Stimulated activated CD4-positive, alpha-beta T cell treated with anti-CD3 and anti-CD28 coated beads, Interleukin-15, amount 100 ng/mL, for 1 hour (primary cell): ENCODE results near the gene OIP5.
"Not testable (repeated sequence)": the region's sequence is repeated elsewhere in the genome, so short reads cannot be mapped to it uniquely, and the experiment has no call there.

Experiments used
- DNase-seq, 2 donors: peaks; one replicate each; pipeline ENCODE4 v3.0.0-alpha.2; 2020; ENCODE audit warnings: low read depth in 1 of 2, low spot score in 1 of 2

The OIP5 gene

DNA sequence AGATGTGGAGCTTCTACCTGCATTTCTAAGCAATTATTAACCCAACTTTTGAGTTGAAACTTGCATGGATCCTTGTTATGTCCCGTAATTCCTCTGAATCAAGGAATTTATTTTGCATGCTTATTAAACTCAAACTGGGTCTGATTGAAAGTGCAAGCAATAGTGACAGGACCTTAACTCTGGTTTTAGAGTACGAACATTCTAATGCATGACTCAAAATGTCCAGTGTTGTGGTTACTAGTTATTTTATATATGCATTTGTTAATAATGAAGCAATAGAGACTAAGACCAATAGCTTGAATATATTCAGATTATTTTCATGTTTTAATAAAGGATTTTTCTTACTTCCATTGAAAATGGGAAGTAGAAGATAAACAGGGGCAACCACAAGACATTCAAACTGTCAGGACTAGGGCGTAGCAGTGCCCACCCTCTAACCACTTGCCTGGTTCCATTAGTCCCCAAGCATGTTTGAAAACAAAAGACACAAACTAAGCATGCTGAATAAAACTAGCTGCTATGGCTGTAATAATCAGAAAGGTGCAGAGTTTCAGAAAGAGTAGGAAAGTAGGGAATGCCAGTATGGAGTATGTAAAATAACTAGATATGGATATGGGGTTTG is 28.1 kb downstream of the OIP5 start:
- DNase-seq, result no peak

DNA sequence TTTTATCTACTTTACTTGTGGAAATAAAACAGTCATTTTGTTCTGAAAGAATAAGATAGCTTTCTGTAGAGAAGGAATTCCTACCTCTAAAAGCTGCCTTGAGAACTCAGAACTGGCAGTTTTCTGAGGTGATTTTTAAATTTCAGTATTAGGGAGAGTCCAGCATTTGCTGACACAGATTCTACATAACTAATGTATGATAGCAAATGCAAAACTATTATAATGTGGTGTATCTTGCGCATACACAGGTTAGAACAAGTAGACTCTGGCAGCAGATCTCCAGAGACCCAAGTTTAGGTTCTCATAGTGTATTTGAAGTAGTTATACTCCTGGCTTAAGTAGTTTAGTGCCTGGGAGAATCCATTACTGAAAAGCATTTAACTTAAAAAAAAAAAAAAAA is 30.8 kb downstream of the OIP5 start:
- no peak for DNase-seq

DNA sequence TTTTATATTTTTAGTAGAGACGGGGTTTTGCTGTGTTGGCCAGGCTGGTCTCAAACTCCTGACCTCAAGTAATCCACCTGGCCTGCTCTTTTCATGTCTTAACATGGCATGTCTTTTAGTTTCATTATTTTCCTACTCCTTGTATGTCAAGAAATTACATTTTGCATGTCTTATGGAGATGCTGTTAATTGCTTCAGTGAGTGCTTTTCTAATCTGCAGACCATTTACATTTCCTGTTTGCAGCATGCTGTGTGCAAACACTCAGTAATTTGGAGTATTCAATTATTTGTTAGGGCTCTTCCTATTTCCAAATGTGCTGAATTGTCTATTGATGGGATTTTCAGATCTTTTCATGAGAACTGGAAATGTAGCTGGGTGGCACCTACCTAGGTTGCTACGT is 31.3 kb downstream of the OIP5 start:
- DNase-seq, result not testable (repeated sequence)

DNA sequence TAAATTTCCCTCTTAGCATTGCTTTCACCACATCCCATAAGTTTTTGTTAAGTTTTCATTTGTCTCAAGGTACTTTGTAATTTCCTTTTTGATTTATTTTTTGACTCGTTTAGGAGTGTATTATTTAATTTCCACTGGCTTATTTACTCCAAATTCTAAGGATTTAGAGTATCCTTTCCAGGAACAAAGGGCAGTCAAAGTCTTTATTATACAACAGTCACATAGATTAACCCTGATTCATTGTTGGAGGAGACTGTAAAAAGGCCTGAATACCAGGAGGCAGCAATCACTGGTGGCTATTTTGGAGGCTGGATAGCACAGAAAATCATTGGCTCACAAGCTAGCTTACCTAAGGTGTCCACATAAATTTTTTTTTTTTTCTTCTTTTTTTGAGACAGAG is 39.9 kb downstream of the OIP5 start:
- no peak for DNase-seq

DNA sequence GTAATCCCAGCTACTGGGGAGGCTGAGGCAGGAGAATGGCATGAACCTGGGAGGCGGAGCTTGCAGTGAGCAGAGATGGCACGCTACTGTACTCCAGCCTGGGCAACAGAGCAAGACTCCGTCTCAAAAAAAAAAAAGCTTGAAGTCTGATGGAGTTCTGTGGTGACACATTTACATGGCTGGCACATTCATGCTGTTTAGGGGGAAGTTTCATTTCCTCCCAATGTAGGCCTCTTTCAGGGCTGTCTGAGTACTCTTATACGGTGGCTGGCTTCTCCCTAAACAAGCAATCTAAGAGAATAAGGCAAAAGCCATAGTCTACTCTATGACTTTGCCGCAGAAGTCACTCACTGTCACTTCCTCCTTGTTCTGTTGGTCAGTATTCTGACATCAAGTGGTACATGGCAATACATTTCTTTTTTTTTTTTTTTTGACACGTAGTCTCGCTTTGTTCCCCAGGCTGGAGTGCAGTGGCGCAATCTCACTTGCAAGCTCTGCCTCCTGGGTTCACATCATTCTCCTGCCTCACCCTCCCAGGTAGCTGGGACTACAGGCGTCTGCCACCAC is 41.2 kb downstream of the OIP5 start:
- DNase-seq, result no peak

DNA sequence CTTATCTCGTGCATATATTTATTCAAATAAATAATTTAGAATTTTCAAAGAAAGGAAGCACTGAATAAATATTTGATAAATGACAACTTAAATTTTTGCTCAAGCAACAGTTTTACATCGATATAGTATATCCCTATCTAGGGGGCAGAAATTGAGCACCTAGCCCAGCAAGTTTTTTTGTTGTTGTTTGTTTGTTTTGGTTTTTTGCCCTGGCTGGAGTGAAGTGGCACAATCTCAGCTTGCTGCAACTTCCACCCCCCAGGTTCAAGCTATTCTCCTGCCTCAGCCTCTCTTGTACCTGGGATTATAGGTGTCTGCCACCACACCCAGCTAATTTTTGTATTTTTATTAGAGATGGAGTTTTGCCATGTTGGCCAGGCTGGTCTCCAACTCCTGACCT is 42.4 kb downstream of the OIP5 start:
- no peak for DNase-seq

DNA sequence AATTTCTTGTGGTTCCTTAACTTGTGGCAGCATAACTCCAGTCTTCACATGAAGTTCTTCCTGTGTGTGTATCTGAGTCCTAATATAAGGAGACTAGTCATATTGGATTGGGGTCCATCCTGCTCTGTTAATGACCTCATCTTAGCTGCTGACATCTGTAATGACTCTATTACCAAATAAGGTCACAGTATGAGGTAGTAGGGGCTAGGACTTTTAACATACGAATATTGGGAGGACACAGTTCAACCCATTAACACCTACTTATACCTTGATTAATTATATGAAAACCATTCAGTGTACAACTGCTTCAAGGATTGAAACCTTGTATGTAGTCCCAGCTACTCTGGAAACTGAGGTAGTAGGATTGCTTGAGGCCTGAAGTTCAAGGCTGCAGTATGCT is 43.9 kb downstream of the OIP5 start:
- DNase-seq, result no peak

DNA sequence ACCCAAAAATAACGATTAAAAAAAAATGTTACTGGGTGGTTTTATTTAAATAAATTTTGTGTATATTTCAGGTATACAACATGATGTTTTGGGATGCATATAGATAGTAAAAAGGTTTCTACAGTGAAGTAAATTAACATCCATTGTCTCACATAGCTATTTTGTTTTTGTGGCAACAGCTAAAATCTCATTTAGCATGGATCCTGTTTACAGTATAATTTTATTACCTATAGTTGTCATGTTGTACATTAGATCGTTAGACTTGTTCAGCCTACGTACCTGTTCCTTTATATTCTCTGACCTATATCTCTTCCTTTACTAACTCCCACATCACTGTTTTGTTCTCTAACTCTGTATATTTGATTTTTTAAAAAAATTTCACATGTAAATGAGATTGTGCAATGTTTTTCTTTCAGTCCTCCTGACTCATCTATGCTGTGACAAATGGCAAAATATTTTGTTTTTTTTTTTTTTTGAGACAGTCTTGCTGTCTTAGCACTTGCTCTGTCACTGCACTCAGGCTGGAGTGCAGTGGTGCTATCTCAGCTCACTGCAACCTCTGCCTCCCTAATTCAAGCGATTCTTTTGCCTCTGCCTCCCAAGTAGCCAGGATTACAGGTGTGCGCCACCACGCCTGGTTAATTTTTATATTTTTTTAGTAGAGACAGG is 45.6 kb downstream of the OIP5 start:
- no peak for DNase-seq

DNA sequence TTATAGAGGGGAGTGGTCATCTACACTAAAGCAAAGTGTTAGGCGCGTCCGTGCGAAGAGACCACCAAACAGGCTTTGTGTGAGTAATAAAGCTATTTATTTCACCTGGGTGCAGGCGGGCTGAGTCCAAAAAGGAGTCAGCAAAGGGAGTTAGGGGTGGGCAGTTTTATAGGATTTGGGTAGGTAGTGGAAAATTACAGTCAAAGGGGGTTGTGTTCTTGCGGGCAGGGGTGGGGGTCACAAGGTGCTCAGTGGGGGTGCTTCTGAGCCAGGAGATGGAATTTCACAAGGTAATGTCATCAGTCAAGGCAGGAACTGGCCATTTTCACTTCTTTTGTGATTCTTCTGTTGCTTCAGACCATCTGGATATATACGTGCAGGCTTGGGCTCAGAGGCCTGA is 47.1 kb downstream of the OIP5 start:
- no peak for DNase-seq

DNA sequence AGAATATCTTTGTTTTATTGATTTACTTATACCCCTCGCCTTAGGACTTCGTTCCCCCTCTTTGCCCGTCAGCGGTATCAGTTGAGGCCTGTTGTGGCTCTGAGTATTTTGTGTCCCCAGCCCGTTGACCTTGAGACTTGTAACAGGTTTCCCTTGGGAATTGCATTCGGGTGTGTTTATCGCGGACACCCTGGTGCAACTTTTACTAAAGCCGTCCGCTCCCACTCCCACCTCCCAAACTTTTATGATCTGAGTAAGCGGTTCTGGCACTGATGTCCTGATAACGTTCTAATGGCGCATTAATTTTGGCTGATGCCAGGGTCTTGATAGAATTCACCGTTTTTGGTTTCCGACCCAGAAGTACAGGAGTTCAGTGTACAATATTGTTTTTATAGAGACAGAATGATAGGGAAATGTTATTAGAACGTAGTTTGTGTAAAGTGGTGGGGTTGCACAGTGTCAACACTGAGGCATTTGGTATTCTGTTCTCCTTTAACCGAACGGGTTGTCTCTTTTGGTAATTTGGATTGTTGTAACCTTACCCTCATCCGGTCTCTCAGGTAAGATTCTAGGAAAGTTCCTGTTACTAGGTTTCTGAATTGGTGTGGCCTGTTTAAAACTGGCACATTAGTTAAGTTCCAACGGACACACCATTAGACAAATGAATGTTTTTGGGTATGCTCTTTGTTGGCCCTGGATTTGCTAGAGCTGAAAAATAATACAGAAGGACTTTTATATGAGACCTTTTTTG is 47.8 kb downstream of the OIP5 start:
- no peak for DNase-seq

DNA sequence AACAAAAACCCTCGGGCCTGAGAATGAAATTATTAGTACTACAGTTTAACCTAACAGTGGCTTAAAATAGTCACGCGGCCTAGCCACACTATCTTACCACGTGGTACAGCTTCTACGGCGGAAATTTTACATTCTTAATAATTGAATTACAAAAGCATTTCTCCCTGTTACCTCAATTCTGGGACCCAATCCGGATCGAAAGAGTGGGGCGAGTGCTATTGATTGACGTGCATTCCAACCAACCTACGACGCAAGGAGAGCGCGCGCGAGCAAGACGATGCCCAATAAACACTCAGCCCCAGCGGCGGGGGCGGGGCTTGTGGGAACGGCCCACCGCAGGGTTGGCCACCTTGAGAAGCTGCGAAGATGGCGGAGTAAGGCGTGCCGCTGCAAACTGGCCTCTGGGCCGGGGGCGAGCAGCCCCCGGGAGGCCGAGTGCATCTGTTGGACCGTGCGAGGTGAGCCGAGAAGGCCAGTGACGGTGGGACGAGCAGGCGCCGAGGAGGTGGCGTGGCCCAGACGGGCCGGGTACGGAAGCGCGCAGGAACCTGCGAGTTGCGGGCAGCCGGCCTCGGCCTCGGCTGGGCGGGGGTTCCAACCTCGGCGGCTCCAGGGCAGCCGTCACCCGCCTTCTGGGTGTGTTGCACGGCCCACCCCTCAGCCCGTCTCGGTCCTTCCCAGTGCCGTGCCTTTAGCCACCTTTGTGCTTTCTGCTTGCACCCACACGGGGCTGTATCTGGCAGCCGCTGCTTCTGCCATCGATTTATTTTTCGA is 48.6 kb downstream of the OIP5 start:
- DNase-seq, result peak; percentile 94 to 96

DNA sequence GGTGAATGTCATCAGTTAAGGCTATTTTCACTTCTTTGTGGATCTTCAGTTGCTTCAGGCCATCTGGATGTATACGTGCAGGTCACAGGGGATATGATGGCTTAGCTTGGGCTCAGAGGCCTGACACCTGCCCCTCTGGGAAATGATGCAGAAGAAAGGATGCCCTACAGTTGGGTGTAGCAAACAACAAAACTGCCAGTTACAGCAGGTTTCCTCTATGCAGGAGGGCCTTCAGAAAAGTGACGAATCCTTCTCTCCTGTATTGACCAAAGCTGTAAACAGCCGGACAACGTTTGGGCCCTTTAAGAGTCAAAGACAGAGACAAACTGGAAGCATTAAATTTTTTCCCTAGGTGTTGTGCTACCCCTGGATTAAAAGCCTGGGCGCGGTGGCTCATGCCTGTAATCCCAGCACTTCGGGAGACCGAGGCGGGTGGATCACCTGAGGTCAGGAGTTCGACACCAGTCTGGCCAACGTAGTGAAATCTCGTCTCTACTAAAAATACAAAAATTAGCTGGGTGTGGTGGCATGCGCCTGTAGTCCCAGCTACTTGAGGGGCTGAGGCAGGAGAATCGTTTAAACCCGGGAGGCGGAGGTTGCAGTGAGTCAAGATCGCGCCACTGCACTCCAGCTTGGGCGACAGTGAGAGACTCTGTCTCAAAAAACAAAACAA is 49.3 kb downstream of the OIP5 start:
- DNase-seq, result not testable (repeated sequence)

DNA sequence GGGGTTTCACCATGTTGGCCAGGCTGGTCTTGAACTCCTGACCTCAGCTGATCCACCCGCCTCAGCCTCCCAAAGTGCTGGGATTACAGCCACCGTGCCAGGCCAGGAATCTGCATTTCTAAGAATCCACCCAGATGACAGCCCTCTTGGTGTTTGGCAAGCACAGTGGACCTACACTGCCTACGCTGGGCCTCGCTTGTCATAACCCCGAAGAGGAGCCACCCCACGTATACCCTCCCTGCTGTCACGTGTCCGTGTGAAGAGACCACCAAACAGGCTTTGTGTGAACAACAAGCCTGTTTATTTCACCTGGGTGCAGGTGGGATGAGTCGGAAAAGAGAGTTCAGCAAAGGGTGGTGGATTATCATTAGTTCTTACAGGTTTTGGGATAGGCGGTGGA is 50.0 kb downstream of the OIP5 start:
- DNase-seq, result not testable (repeated sequence)

DNA sequence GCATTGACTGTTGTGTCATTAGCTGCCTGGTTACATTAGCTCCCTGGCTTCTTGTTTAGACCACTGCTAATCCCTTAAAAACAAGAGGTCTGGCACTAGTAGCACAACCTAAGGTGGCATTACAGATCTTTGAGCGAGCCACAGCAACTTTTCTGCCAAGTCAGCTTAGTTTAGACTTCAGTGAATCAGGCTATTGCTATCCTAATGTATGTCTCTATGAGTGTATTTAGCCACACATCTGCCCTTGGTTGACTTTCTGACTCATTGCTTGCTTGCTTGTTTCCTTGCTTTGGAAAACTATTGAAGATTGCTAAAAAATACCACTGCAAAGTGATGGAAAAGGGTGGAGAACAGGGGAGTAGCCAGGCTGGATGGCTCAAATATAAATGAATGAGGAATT is 51.2 kb downstream of the OIP5 start:
- no peak for DNase-seq

DNA sequence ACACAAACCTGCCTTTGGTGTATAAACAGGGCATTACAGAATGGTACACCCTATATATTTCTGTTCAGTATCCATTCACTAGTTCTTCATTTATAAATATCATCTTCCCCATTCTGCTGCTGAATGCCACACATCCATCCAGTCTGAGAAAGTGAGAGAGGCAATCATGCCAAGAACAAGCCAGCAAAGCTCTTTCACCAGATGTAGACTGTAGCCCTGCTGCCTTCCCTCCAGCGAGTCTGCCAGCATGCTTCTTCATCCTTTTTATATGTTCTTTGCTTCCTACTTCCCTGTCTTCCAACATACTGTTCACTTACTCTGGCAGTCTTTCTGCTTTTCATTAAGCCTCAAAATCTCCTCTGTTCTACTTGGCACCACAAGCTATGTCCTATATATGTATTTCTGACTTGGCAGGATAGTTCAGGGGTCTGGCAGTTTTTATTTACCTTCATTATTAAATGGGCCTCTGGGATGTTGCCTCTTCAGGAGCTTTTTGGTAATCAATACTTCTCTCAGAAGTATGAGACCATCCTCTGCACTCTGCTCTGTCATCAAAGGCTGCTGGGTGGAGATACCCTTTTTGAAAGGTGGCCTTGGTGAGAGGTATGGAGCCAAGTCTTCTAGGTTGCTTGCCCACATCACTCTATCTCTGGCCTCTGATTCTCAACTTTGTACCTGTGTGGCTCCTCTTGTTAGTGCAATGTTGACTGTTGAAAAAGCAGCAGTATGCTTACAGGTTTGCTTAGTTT is 52.7 kb downstream of the OIP5 start:
- no peak for DNase-seq

DNA sequence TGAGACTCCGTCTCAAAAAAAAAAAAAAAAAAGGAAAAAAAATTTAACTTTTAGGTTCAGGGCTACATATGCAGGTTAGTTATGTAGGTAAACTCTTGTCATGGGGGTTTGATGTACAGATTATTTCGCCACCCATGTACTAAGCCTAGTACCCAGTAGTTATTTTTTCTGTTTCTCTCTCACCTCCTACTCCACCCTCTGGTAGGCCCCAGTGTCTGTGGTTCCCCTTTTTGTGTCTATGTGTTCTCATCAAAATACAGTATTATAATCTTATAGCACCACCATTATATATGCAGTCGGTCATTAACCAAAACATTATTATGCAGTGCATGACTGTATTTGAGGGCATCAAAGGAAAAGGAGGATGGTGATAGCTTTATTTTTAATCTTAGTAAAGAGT is 54.1 kb downstream of the OIP5 start:
- no peak for DNase-seq

DNA sequence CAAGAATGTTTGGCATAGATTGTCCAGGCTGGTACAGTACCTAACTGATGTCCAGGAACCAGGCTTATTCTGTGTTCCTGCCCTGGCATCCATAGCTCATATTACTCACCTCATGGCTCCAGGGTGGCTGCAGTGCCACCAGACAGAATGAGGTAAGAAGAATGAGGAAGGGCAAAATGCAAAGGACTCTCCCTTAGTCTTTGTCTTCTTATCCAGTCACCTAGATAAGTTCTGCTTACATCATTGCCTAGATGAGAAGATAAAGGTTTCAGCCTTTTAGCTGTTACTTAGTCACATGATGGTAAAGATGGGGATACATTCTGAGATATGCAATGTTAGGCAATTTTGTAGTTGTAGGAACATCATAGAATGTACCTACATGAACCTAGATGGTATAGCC is 55.6 kb downstream of the OIP5 start:
- DNase-seq, result no peak

DNA sequence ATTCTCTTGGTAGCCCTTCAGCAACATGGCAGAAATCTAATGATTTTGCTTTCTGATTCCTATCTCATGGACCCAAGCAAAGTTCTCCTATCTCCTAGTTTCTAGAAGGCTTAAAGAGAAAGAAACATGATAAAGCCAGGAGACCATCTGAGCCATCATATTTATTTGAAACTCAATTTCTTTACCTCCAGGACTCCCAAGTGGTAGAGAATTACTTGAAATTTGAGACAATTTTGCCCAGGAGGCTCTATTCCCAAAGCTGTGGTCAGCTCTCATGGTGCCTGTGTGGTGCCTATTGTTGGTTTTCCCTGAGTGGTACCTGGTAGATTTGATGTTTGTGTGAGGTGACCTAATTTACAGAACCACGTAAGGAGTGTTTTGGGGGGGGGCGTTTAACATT is 62.5 kb downstream of the OIP5 start:
- DNase-seq, result no peak

DNA sequence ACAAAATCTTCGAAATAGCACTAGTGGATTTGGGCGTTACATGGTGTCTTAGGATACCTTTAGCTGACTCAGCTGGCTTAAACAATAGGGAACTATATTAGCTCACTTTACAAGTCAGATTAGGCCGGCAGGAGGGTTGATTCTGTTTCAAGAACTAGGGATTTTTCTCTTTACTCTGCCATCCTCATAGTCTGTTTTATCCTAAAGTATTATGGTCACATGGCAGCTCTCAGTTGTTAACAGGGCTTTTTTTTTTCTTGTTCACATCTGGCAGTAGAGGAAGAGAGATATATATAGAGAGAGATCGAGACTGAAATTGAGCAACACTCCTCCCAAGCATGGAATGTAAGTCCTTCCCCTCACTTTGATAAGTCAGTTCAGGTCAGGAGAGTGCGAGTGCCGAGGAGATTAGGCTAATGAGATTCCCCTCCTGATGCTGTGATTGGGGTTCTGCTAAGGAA is 68.5 kb downstream of the OIP5 start:
- no peak for DNase-seq

DNA sequence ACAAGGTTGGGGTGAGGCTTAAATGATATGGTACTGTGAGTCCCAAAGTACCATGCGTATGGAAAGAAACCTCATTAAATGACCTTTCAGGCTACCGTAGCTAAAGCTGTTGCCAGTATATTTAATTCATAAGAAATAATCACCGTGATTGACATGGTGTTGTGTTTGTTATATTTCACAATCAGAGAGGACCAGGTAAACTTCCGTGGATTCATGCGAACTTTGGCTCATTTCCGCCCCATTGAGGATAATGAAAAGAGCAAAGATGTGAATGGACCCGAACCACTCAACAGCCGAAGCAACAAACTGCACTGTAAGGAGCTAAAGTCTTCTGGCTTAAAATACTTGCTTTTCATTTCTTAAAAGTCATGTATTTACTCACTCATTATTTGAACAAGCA is 69.8 kb downstream of the OIP5 start:
- DNase-seq, result no peak
